Stimulated activated CD4-positive, alpha-beta T cell treated with anti-CD3 and anti-CD28 coated beads, Interleukin-12 subunit alpha, Interleukin-12 subunit beta, amount 100 ng/mL, for 48 hours (primary cell): ENCODE results near the gene FASN.
"Not testable (repeated sequence)": the region's sequence is repeated elsewhere in the genome, so short reads cannot be mapped to it uniquely, and the experiment has no call there.

Experiments used
- DNase-seq, 3 donors: peaks; one replicate each; pipeline ENCODE4 v3.0.0-alpha.2; 2020; ENCODE audit warnings: low read depth in 2 of 3, low spot score in 1 of 3

The FASN gene

DNA sequence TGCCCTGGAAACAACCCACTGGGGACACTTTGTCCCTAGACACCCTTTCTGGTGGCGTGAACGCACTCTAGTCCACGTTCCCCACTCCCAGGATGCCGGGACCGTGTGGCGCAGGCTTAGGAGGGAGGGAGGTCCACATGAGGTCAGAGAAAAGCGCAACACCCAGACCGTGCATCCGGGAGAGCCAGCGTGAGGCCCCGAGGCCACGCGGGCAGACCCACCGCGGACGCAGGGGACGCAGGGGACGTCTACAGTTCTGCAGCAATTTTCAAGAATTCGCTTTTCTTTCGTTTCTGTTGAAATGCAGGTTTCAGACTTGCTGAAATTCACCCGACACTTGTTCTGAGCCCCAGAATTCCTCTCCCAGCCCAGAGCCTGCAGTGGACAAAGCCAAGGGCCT lies 51.1 kb downstream of the FASN start:
- DNase-seq, result no peak

- DNase-seq, result no peak
Observed at GRCh38 chr17:82045936-82046484, 52.0 kb downstream of the FASN start.

GRCh38 chr17:82043507-82043906 lies 54.5 kb downstream of the FASN start:
- no peak for DNase-seq

DNA sequence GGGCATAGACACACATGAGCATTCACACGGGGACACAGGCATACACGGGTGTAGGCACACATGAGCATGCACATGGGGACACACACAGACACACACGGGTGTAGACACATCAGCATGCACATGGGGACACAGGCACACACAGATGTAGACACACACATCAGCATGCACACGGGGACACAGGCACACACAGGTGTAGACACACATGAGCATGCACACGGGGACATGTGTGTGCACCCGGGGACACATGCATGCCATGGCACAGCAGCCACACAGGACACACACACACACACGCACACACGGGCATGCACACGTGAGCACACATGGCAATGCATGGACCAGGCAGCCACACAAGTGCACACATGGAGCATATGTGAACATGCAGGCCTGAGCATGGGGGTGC lies 55.4 kb downstream of the FASN start:
- no peak for DNase-seq

DNA sequence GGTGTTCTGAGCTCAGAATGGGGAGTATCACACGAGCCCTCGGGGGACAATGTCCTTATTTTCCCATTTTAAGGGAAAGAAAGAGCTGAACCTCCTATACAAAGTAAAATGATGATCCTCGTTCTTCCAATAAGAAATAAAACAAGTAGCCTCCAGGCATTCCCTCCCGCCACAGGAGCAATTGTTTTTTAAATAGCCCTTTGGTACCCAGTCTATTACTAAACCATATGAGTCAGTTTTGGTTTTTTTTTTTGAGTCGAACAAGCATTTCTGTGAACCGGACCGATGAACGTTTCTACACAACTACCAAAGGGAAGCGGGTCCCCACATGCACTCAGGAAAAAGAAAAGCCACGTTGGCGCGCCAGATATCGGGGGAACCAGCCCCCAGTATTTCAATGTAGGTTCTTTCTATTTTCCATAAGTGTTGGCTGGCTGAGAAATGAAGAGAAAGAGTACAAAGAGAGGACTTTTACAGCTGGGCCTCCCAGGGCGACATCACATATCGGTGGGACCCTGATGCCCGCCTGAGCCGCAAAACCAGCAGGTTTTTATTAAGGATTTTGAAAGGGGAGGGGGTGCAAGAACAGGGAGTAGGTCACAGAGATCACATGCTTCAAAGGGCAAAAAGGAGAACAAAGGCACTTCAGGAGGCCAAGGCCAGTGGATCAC lies 56.8 kb downstream of the FASN start:
- no peak for DNase-seq

DNA sequence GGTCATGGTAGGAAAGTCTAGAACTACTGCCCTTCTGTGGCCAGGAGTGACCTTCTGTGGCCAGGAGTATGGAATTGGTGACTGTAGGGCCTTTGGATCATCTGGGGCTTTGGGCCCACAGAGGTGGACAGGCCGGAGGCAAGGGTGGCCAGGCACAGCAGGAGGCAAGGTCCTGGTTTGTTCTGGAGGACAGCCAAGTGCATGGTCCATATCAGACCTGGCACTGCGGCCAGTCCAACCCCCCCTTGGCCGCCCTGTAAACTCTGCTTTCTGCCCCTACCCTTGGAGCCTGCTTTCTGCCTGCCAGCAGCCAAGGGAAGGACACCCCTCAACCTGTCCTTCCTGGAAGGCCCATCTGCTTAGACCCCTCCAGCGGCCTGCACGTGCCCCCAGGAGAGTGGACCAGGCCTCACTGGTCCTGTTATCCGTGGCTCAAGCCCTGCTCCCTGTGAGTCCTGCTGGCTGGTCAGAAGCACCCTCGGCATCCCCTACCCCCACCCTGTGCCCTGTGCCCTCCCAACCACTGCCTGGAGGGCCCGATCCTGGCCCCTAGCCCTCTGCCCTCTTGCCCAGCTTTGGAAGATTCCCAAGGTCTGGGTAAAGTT lies 58.2 kb downstream of the FASN start:
- DNase-seq, result no peak

- not testable (repeated sequence) for DNase-seq
Observed at GRCh38 chr17:82038796-82039409, 59.1 kb downstream of the FASN start.

DNA sequence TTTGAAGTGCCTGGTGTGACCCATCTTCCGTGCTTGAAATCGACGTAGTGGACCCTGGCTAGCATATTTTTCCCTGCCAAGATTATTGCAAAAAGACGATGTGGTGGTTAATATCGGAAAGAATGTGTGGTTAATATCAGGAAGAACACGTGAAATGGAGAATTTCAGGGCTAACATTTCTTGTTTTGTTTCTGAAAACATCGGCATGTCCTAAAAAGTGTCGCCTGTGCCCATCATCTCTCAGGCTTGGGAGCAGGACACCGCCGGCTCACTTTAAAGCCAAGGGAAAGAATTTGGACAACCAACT lies 60.2 kb downstream of the FASN start:
- no peak for DNase-seq

- DNase-seq, result peak; percentile 91 to 97 (median 91)
Observed at GRCh38 chr17:82037092-82037888, 60.7 kb downstream of the FASN start, which contains the start of gene DCXR. DCXR (minus strand) TSS chr17:82037697; CDS start chr17:82037682, 15 bp downstream.

GRCh38 chr17:82036634-82037091 lies 61.4 kb downstream of the FASN start:
- DNase-seq, result no peak

- no peak for DNase-seq
Observed at GRCh38 chr17:82035956-82036633, 61.9 kb downstream of the FASN start.

GRCh38 chr17:82035488-82035887 lies 62.5 kb downstream of the FASN start:
- no peak for DNase-seq

DNA sequence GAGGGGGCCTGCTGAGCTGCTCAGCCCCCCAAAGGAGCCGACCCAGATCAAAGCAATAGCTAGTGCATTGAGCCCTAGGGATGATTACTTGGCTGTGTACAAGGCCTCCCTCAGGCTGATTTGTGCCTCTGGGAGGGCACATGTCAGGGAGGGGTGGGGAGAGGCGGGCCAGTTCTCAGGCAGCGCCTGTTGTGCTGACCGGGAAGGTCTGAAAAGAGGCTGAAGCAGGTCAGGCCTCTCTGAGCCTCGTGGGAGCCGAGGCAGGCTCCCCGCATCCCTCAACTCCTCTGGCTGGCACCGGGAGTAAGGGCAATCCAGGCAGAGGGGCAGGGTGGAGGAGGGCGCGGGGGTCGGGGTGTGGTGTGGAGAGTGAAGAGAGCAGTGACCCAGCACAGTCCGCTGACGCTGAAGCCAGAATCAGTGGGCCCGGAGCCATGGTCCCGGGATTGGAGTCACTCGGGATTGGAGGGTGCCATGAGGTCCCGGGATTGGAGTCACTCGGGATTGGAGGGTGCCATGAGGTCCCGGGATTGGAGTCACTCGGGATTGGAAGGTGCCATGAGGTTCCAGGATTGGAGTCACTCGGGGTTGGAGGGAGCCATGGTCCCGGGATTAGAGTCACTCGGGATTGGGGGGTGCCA lies 63.5 kb downstream of the FASN start:
- DNase-seq, result no peak

DNA sequence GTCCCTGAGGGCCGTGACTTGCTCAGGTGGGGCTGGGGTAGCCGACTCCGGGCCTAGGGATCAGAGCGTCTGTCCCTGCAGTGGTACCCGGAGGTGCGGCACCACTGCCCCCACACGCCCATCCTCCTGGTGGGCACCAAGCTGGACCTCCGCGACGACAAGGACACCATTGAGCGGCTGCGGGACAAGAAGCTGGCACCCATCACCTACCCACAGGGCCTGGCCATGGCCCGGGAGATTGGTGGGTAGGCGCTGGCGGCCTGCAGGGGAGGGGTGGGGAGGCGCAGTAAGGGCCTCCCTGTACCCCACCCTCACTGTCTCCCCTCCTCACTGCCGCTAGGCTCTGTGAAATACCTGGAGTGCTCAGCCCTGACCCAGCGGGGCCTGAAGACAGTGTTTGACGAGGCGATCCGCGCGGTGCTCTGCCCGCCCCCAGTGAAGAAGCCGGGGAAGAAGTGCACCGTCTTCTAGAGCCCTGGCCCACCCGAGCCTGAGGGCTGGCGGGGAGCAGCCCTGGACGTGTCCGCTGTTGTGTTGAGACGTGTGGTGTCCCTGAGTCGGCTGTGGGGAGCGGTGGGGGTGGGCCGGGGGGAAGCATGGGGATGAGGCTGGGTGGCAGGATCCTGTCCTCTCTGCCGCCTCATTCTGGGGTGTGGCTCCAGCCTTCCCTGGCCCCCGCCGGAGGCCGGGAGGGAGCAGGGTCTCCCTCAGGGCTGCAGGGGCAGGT lies 64.5 kb downstream of the FASN start:
- no peak for DNase-seq

- DNase-seq, result no peak
Observed at GRCh38 chr17:82031885-82032627, 66.0 kb downstream of the FASN start.

GRCh38 chr17:82031303-82031884 lies 66.6 kb downstream of the FASN start, which contains the start of gene RAC3:
RAC3 (plus strand) TSS chr17:82031678; CDS start chr17:82031762, 84 bp downstream.
- DNase-seq, result no peak

DNA sequence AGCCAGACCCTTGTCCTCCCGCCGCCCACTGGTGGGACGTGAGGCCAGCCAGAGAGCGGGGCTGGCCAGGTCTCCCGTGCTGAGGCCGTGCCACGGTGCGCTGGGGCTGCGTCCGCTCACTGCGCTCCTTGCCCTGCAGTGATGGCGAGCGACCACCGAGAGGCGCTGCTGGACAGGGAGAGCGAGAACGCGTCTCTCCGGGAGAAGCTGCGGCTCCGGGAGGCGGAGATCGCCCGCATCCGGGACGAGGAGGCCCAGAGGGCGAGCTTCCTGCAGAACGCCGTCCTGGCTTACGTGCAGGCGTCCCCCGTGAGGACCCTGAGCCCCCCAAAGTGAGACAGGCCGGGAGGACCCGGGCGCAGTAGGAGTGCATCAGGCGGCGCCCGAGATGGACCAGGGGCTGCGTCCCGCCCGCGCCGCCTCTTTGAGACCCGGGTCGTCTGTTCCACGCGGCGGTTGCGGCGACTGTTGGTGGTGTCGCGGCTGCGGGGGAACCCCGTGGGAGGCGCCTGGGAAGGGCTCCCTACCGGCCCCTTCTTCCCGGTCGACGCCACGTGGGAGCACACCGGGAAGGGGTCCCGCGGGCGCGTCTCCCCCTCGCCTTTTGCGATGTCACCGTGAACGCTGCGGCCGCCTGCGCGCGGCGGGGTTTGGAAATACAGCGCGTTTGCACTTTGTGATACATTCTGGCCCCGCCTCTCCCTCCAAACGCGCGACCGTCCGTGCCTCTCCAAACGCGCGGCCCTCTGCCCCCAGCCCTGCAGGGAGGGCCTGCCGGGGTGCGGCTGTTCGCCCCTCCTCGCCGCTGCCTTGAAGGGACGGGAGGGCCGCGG lies 67.3 kb downstream of the FASN start:
- peak; percentile 70 to 84 (median 82) for DNase-seq

GRCh38 chr17:82029990-82030469 lies 68.0 kb downstream of the FASN start:
- no peak for DNase-seq
